HG02840 (cell line): ENCODE results near the gene FASTK.
A peak's percentile ranks its signal among the peaks of the same experiment; 100 is the strongest.

Experiments used
- ATAC-seq: cut with Tn5 transposase; IDR thresholded peaks from one replicate; pipeline ENCODE4 v1.9.1; 2021; ENCODE audit warnings: mild to moderate bottlenecking, moderate library complexity, moderate number of reproducible peaks; ENCODE audit not compliant: unreplicated experiment, low FRiP score

Gene FASTK

GRCh38 chr7:151100921-151101320, 20.3 kb upstream of the FASTK start:
- no peak for ATAC-seq

GRCh38 chr7:151099486-151100211, 19.0 kb upstream of the FASTK start:
- no peak for ATAC-seq

GRCh38 chr7:151095828-151096475, 15.3 kb upstream of the FASTK start:
- no peak for ATAC-seq

- no peak for ATAC-seq
Observed at GRCh38 chr7:151095123-151095797, 14.7 kb upstream of the FASTK start.

- ATAC-seq: no peak
Observed at GRCh38 chr7:151094675-151095074, 14.1 kb upstream of the FASTK start.

GRCh38 chr7:151093748-151094147, 13.1 kb upstream of the FASTK start:
- ATAC-seq: no peak

GRCh38 chr7:151091988-151092387, 11.4 kb upstream of the FASTK start:
- ATAC-seq: no peak

- ATAC-seq: no peak
Observed at GRCh38 chr7:151091431-151091830, 10.8 kb upstream of the FASTK start.

- no peak for ATAC-seq
Observed at GRCh38 chr7:151091003-151091402, 10.4 kb upstream of the FASTK start.

GRCh38 chr7:151089893-151090730, 9.5 kb upstream of the FASTK start:
- ATAC-seq: no peak

- ATAC-seq: no peak
Observed at GRCh38 chr7:151088856-151089699, 8.5 kb upstream of the FASTK start.

- ATAC-seq: no peak
Observed at GRCh38 chr7:151088019-151088855, 7.6 kb upstream of the FASTK start.

- ATAC-seq: no peak
Observed at GRCh38 chr7:151087245-151088018, 6.8 kb upstream of the FASTK start.

- ATAC-seq: no peak
Observed at GRCh38 chr7:151086802-151087244, 6.2 kb upstream of the FASTK start.

GRCh38 chr7:151085691-151086620, 5.3 kb upstream of the FASTK start, which contains the start of gene AGAP3:
AGAP3 (plus strand) TSS chr7:151086475; CDS start chr7:151086742, 267 bp downstream.
- ATAC-seq: peak; percentile 36

- ATAC-seq: no peak
Observed at GRCh38 chr7:151085329-151085690, 4.7 kb upstream of the FASTK start.

- no peak for ATAC-seq
Observed at GRCh38 chr7:151083824-151084160, 3.2 kb upstream of the FASTK start.
